Panc1 (cell line): Measurements from ENCODE around the gene ADCY7.

Experiments used
- POLR2AphosphoS5 ChIP-seq: IDR thresholded peaks from 2 replicates; pipeline ENCODE4 v1.6.1; 2012; ENCODE audit warnings: mild to moderate bottlenecking, low read depth, low read length, moderate library complexity
- REST ChIP-seq, 2 experiments: IDR thresholded peaks; 2 replicates each; pipeline ENCODE4 v1.6.1; 2011 to 2012; ENCODE audit warnings: low read depth in 2 of 2, control low read depth in 1 of 2, low read length in 1 of 2, mild to moderate bottlenecking in 1 of 2, moderate library complexity in 1 of 2; ENCODE audit not compliant: insufficient read depth in 1 of 2
- SIN3A ChIP-seq: IDR thresholded peaks from 2 replicates; pipeline ENCODE4 v1.6.1; 2012; ENCODE audit warnings: low read depth, mild to moderate bottlenecking, low read length, moderate library complexity, borderline replicate concordance; ENCODE audit not compliant: insufficient read depth
- TCF7L2 ChIP-seq: IDR thresholded peaks from 2 replicates; pipeline ENCODE4 v1.6.1; 2011; ENCODE audit warnings: mild to moderate bottlenecking, low read depth, low read length, inconsistent platforms
- TF ChIP-seq, protein P1 (sequence below): fragments of 450-650 bp; IDR thresholded peaks from 2 replicates; pipeline ENCODE4 v1.5.1; 2017; ENCODE audit warnings: mild to moderate bottlenecking

GRCh38 chr16:50276801-50277555, 10.6 kb downstream of the ADCY7 start:
- TF ChIP-seq REST (IDR thresholded peaks at IDR 0.05; ENCODE audit: insufficient read depth in 1 of 2, low read depth in 2 of 2, low read length in 1 of 2) = no peak
- TF ChIP-seq, protein P1, sequence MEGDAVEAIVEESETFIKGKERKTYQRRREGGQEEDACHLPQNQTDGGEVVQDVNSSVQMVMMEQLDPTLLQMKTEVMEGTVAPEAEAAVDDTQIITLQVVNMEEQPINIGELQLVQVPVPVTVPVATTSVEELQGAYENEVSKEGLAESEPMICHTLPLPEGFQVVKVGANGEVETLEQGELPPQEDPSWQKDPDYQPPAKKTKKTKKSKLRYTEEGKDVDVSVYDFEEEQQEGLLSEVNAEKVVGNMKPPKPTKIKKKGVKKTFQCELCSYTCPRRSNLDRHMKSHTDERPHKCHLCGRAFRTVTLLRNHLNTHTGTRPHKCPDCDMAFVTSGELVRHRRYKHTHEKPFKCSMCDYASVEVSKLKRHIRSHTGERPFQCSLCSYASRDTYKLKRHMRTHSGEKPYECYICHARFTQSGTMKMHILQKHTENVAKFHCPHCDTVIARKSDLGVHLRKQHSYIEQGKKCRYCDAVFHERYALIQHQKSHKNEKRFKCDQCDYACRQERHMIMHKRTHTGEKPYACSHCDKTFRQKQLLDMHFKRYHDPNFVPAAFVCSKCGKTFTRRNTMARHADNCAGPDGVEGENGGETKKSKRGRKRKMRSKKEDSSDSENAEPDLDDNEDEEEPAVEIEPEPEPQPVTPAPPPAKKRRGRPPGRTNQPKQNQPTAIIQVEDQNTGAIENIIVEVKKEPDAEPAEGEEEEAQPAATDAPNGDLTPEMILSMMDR = no peak
- TF ChIP-seq POLR2AphosphoS5 = no peak
- no peak for TF ChIP-seq SIN3A
- TF ChIP-seq TCF7L2 = no peak
